SK-N-SH treated with all-trans-retinoic acid at 6 μM for 48 hours (cell line): ENCODE data around the gene MCM7.
A peak's percentile ranks its signal among the peaks of the same experiment; 100 is the strongest.

Experiments
- ATAC-seq: fragments of 200-7000 bp; cut with Tn5 transposase; 3 replicates; pipeline ENCODE4 v1.9.1; 2020; ENCODE audit warnings: mild to moderate bottlenecking, moderate library complexity
- ARNTL ChIP-seq: fragments of 450-650 bp; formaldehyde crosslinking; IDR thresholded peaks from 2 replicates; pipeline ENCODE4 v1.5.0; 2020; ENCODE audit warnings: low read depth, mild to moderate bottlenecking, moderate library complexity, borderline replicate concordance
- BACH2 ChIP-seq: fragments of 250-450 bp; sonication (Bioruptor Pico); IDR thresholded peaks from 2 replicates; pipeline ENCODE4 v1.9.0; 2021; ENCODE audit warnings: mild to moderate bottlenecking, borderline replicate concordance
- CREB5 ChIP-seq: fragments of 250-450 bp; sonication (Bioruptor Pico); IDR thresholded peaks from 2 replicates; pipeline ENCODE4 v1.5.1; 2020; ENCODE audit warnings: low read depth, mild to moderate bottlenecking, moderate library complexity
- CSDC2 ChIP-seq: fragments of 250-450 bp; sonication (Bioruptor Pico); IDR thresholded peaks from 2 replicates; pipeline ENCODE4 v1.5.0; 2020; ENCODE audit warnings: mild to moderate bottlenecking, moderate library complexity
- CSRNP3 ChIP-seq: fragments of 250-450 bp; sonication (Bioruptor Pico); IDR thresholded peaks from 2 replicates; pipeline ENCODE4 v1.5.1; 2021; ENCODE audit warnings: mild to moderate bottlenecking, moderate library complexity
- ESRRG ChIP-seq: fragments of 250-450 bp; sonication (Bioruptor Pico); IDR thresholded peaks from 2 replicates; pipeline ENCODE4 v1.6.1; 2021; ENCODE audit warnings: mild to moderate bottlenecking
- GLIS3 ChIP-seq: fragments of 250-450 bp; sonication (Bioruptor Pico); IDR thresholded peaks from 2 replicates; pipeline ENCODE4 v1.5.0; 2020; ENCODE audit warnings: mild to moderate bottlenecking, moderate library complexity
- ISL1 ChIP-seq: fragments of 250-450 bp; sonication (Bioruptor Pico); IDR thresholded peaks from 2 replicates; pipeline ENCODE4 v2.1.2; 2022; ENCODE audit warnings: mild to moderate bottlenecking, moderate library complexity
- OSR1 ChIP-seq: fragments of 250-450 bp; sonication (Bioruptor Pico); IDR thresholded peaks from 2 replicates; pipeline ENCODE4 v1.8.0; 2022; ENCODE audit warnings: moderate library complexity, mild to moderate bottlenecking, inconsistent platforms
- POU6F1 ChIP-seq: fragments of 250-450 bp; sonication (Bioruptor Pico); IDR thresholded peaks from 2 replicates; pipeline ENCODE4 v1.8.0; 2021; ENCODE audit warnings: low read depth, mild to moderate bottlenecking, moderate library complexity, borderline replicate concordance
- PPARA ChIP-seq: fragments of 250-450 bp; sonication (Bioruptor Pico); IDR thresholded peaks from 2 replicates; pipeline ENCODE4 v1.5.0; 2020; ENCODE audit warnings: mild to moderate bottlenecking, borderline replicate concordance
- RARB ChIP-seq: fragments of 250-450 bp; sonication (Bioruptor Pico); IDR thresholded peaks from 2 replicates; pipeline ENCODE4 v1.8.0; 2021; ENCODE audit warnings: mild to moderate bottlenecking, moderate library complexity
- SNAI2 ChIP-seq: fragments of 250-450 bp; sonication (Bioruptor Pico); IDR thresholded peaks from 2 replicates; pipeline ENCODE4 v1.5.0; 2020; ENCODE audit warnings: mild to moderate bottlenecking, moderate library complexity
- TCF4 ChIP-seq: fragments of 250-450 bp; sonication (Bioruptor Pico); IDR thresholded peaks from 2 replicates; pipeline ENCODE4 v1.8.0; 2021; ENCODE audit warnings: mild to moderate bottlenecking, moderate library complexity, borderline replicate concordance
- TOX ChIP-seq: fragments of 250-450 bp; sonication (Bioruptor Pico); IDR thresholded peaks from 2 replicates; pipeline ENCODE4 v1.8.0; 2021; ENCODE audit warnings: mild to moderate bottlenecking, moderate library complexity, borderline replicate concordance
- ZC3H10 ChIP-seq: fragments of 250-450 bp; sonication (Bioruptor Pico); IDR thresholded peaks from 2 replicates; pipeline ENCODE4 v1.5.1; 2021; ENCODE audit warnings: mild to moderate bottlenecking, moderate library complexity
- ZFP3 ChIP-seq: fragments of 250-450 bp; sonication (Bioruptor Pico); IDR thresholded peaks from 2 replicates; pipeline ENCODE4 v1.5.0; 2020; ENCODE audit warnings: mild to moderate bottlenecking, moderate library complexity
- ZFP30 ChIP-seq: fragments of 450-650 bp; formaldehyde crosslinking; IDR thresholded peaks from 2 replicates; pipeline ENCODE4 v1.5.0; 2022; ENCODE audit warnings: mild to moderate bottlenecking, moderate library complexity
- ZNF565 ChIP-seq: fragments of 450-650 bp; formaldehyde crosslinking; conservative IDR thresholded peaks from 2 replicates; pipeline ENCODE4 v1.5.0; 2020; ENCODE audit warnings: low read depth, mild to moderate bottlenecking, moderate library complexity
- ZNF70 ChIP-seq: fragments of 450-650 bp; formaldehyde crosslinking; IDR thresholded peaks from 2 replicates; pipeline ENCODE4 v1.5.0; 2020; ENCODE audit warnings: mild to moderate bottlenecking, moderate library complexity
- ZNF8 ChIP-seq: fragments of 450-650 bp; formaldehyde crosslinking; IDR thresholded peaks from 2 replicates; pipeline ENCODE4 v1.5.0; 2020; ENCODE audit warnings: mild to moderate bottlenecking, moderate library complexity

Gene MCM7

GRCh38 chr7:100142461-100142860 is 41.3 kb upstream of the MCM7 start:
- TF ChIP-seq ZC3H10 (CRISPR knock-in tag) (no peak), BACH2 (CRISPR knock-in tag) (no peak), ZNF8 (no peak), ESRRG (CRISPR knock-in tag) (no peak)
- ATAC-seq = no peak

- TF ChIP-seq ZC3H10 (CRISPR knock-in tag) (no peak), ZFP3 (CRISPR knock-in tag) (no peak), GLIS3 (CRISPR knock-in tag) (no peak), TOX (no peak), TCF4 (CRISPR knock-in tag) (no peak), RARB (CRISPR knock-in tag) (no peak), BACH2 (CRISPR knock-in tag) (no peak), ESRRG (CRISPR knock-in tag) (no peak)
- ATAC-seq = no peak; the same call in 2 of the 3 replicates
These were observed 40.4 kb upstream of the MCM7 start for GRCh38 chr7:100141555-100141949.

- no peak for ATAC-seq
- TF ChIP-seq SNAI2 = no peak
- TF ChIP-seq ISL1 (CRISPR knock-in tag) = no peak
- no peak for TF ChIP-seq ZNF565
- no peak for TF ChIP-seq ZC3H10 (CRISPR knock-in tag)
- no peak for TF ChIP-seq GLIS3 (CRISPR knock-in tag)
- TF ChIP-seq TOX = no peak
- no peak for TF ChIP-seq OSR1
- no peak for TF ChIP-seq CREB5 (CRISPR knock-in tag)
- TF ChIP-seq BACH2 (CRISPR knock-in tag) = no peak
- TF ChIP-seq POU6F1 = no peak
- no peak for TF ChIP-seq ARNTL
- TF ChIP-seq ESRRG (CRISPR knock-in tag) = no peak
- TF ChIP-seq PPARA (CRISPR knock-in tag) = no peak
- TF ChIP-seq TCF4 (CRISPR knock-in tag) = no peak
- no peak for TF ChIP-seq CSRNP3 (CRISPR knock-in tag)
These were observed 36.9 kb upstream of the MCM7 start for GRCh38 chr7:100137851-100138760.

- peak; percentile 87 for ATAC-seq
These were observed 31.5 kb upstream of the MCM7 start for GRCh38 chr7:100132697-100133151.

GRCh38 chr7:100132126-100132525 is 30.9 kb upstream of the MCM7 start:
- no peak for ATAC-seq
- TF ChIP-seq SNAI2 = no peak
- no peak for TF ChIP-seq ZFP30
- TF ChIP-seq TCF4 (CRISPR knock-in tag) = no peak
- TF ChIP-seq CSDC2 (CRISPR knock-in tag) = no peak
- TF ChIP-seq TOX = no peak
- no peak for TF ChIP-seq ESRRG (CRISPR knock-in tag)
- no peak for TF ChIP-seq ISL1 (CRISPR knock-in tag)
- TF ChIP-seq PPARA (CRISPR knock-in tag) = no peak
- no peak for TF ChIP-seq ZNF565
- TF ChIP-seq ARNTL = no peak
- TF ChIP-seq CSRNP3 (CRISPR knock-in tag) = no peak
- TF ChIP-seq ZNF70 (CRISPR knock-in tag) = no peak
- TF ChIP-seq POU6F1 = no peak
- no peak for TF ChIP-seq OSR1
- TF ChIP-seq RARB (CRISPR knock-in tag) = no peak
- no peak for TF ChIP-seq ZNF8
- no peak for TF ChIP-seq CREB5 (CRISPR knock-in tag)

More at GRCh38 chr7:100132697-100133151, 31.5 kb upstream of the MCM7 start:
- TF ChIP-seq TOX (no peak), ZNF70 (CRISPR knock-in tag) (peak; percentile 50; the same call in 1 of the 2 replicates), BACH2 (CRISPR knock-in tag) (no peak)
- TF ChIP-seq, all 23 proteins: peak for 1
